ENCODE measurements around the gene AMPD3.

Gene AMPD3

GRCh38 chr11:10500757-10501684 is 46.0 kb downstream of the AMPD3 start:
- H3K4me1 ChIP-seq: no peaks in the 10 kb centered on the region
- no peak overlapping the region for H3K4me3 ChIP-seq
- no peak for TF ChIP-seq Cebpa-rat (IDR thresholded peaks at IDR 0.05)
- H3K27me3 ChIP-seq: no peaks in the 10 kb centered on the region
- no peaks in the 10 kb centered on the region for H4K20me1 ChIP-seq
- H3K36me3 ChIP-seq: peaks cover 92% of the 10 kb centered on the region
- no peak overlapping the region for H3K4me2 ChIP-seq
- H3K9ac ChIP-seq: no peak overlapping the region
- H3K9me3 ChIP-seq: no peaks in the 10 kb centered on the region
- H3K27ac ChIP-seq: no peak overlapping the region

GRCh38 chr11:10502065-10502680 is 47.1 kb downstream of the AMPD3 start:
- no peaks in the 10 kb centered on the region for H3K4me1 ChIP-seq
- TF ChIP-seq Cebpa-rat (IDR thresholded peaks at IDR 0.05): no peak
- H3K27ac ChIP-seq: no peak overlapping the region
- no peak overlapping the region for H3K4me3 ChIP-seq
- H3K36me3 ChIP-seq: peaks cover 89% of the 10 kb centered on the region
- no peak overlapping the region for H3K4me2 ChIP-seq
- H3K9me3 ChIP-seq: no peaks in the 10 kb centered on the region
- no peaks in the 10 kb centered on the region for H4K20me1 ChIP-seq
- H3K9ac ChIP-seq: no peak overlapping the region
- H3K27me3 ChIP-seq: no peaks in the 10 kb centered on the region

- H3K27ac ChIP-seq: no peak overlapping the region
- no peak overlapping the region for H3K9ac ChIP-seq
- no peak for TF ChIP-seq Cebpa-rat (IDR thresholded peaks at IDR 0.05)
- H3K4me1 ChIP-seq: no peaks in the 10 kb centered on the region
- H3K9me3 ChIP-seq: no peaks in the 10 kb centered on the region
- H3K4me2 ChIP-seq: no peak overlapping the region
- no peaks in the 10 kb centered on the region for H4K20me1 ChIP-seq
- H3K27me3 ChIP-seq: no peaks in the 10 kb centered on the region
- H3K36me3 ChIP-seq: peaks cover 83% of the 10 kb centered on the region
- no peak overlapping the region for H3K4me3 ChIP-seq
Observed at GRCh38 chr11:10502770-10503169, 47.7 kb downstream of the AMPD3 start.

- Histone ChIP-seq H3K27ac (no peak overlapping the region), H3K9ac (no peak overlapping the region), H3K4me1 (no peaks in the 10 kb centered on the region), H3K4me3 (no peak overlapping the region), H4K20me1 (no peaks in the 10 kb centered on the region), H3K27me3 (no peaks in the 10 kb centered on the region), H3K4me2 (no peak overlapping the region), H3K9me3 (no peaks in the 10 kb centered on the region), H3K36me3 (peaks cover 79% of the 10 kb centered on the region)
- TF ChIP-seq Cebpa-rat (IDR thresholded peaks at IDR 0.05): no peak
Observed at GRCh38 chr11:10503221-10503620, 48.2 kb downstream of the AMPD3 start.

GRCh38 chr11:10503777-10504480 is 48.9 kb downstream of the AMPD3 start:
- no peaks in the 10 kb centered on the region for H3K4me1 ChIP-seq
- no peak overlapping the region for H3K9ac ChIP-seq
- H3K4me3 ChIP-seq: no peak overlapping the region
- H3K27me3 ChIP-seq: no peaks in the 10 kb centered on the region
- no peak for TF ChIP-seq Cebpa-rat (IDR thresholded peaks at IDR 0.05)
- H3K36me3 ChIP-seq: peaks cover 72% of the 10 kb centered on the region
- H3K27ac ChIP-seq: no peak overlapping the region
- no peaks in the 10 kb centered on the region for H3K9me3 ChIP-seq
- H4K20me1 ChIP-seq: no peaks in the 10 kb centered on the region
- no peak overlapping the region for H3K4me2 ChIP-seq

GRCh38 chr11:10504490-10504889 is 49.4 kb downstream of the AMPD3 start:
- Histone ChIP-seq H3K36me3 (peaks cover 66% of the 10 kb centered on the region), H3K27ac (no peak overlapping the region), H3K9ac (no peak overlapping the region), H3K4me2 (no peak overlapping the region), H3K4me3 (no peak overlapping the region), H4K20me1 (no peaks in the 10 kb centered on the region), H3K9me3 (no peaks in the 10 kb centered on the region), H3K27me3 (no peaks in the 10 kb centered on the region), H3K4me1 (no peaks in the 10 kb centered on the region)
- TF ChIP-seq Cebpa-rat (IDR thresholded peaks at IDR 0.05): no peak

- peaks cover 57% of the 10 kb centered on the region for H3K36me3 ChIP-seq
- H3K27ac ChIP-seq: no peak overlapping the region
- H3K27me3 ChIP-seq: no peaks in the 10 kb centered on the region
- no peaks in the 10 kb centered on the region for H4K20me1 ChIP-seq
- no peak overlapping the region for H3K4me3 ChIP-seq
- H3K9me3 ChIP-seq: no peaks in the 10 kb centered on the region
- H3K4me2 ChIP-seq: no peak overlapping the region
- no peaks in the 10 kb centered on the region for H3K4me1 ChIP-seq
- no peak overlapping the region for H3K9ac ChIP-seq
- no peak for TF ChIP-seq Cebpa-rat (IDR thresholded peaks at IDR 0.05)
Observed at GRCh38 chr11:10505278-10506007, 50.4 kb downstream of the AMPD3 start.

GRCh38 chr11:10506008-10506370 is 50.9 kb downstream of the AMPD3 start:
- Histone ChIP-seq H3K4me3 (no peak overlapping the region), H3K36me3 (peaks cover 55% of the 10 kb centered on the region), H3K27me3 (no peaks in the 10 kb centered on the region), H3K27ac (no peak overlapping the region), H4K20me1 (no peaks in the 10 kb centered on the region), H3K9me3 (no peaks in the 10 kb centered on the region), H3K4me1 (no peaks in the 10 kb centered on the region), H3K9ac (no peak overlapping the region), H3K4me2 (no peak overlapping the region)
- no peak for TF ChIP-seq Cebpa-rat (IDR thresholded peaks at IDR 0.05)

GRCh38 chr11:10511181-10511621 is 56.1 kb downstream of the AMPD3 start:
- no peaks in the 10 kb centered on the region for H4K20me1 ChIP-seq
- no peaks in the 10 kb centered on the region for H3K9me3 ChIP-seq
- no peak for TF ChIP-seq Cebpa-rat (IDR thresholded peaks at IDR 0.05)
- H3K36me3 ChIP-seq: peaks cover 16% of the 10 kb centered on the region
- no peak overlapping the region for H3K27ac ChIP-seq
- H3K4me1 ChIP-seq: no peaks in the 10 kb centered on the region
- H3K4me3 ChIP-seq: no peak overlapping the region
- H3K4me2 ChIP-seq: no peak overlapping the region
- H3K9ac ChIP-seq: no peak overlapping the region
- H3K27me3 ChIP-seq: no peaks in the 10 kb centered on the region

Measured in BLaER1 (cell line).